ENCODE results near the gene JARID2.

DNA sequence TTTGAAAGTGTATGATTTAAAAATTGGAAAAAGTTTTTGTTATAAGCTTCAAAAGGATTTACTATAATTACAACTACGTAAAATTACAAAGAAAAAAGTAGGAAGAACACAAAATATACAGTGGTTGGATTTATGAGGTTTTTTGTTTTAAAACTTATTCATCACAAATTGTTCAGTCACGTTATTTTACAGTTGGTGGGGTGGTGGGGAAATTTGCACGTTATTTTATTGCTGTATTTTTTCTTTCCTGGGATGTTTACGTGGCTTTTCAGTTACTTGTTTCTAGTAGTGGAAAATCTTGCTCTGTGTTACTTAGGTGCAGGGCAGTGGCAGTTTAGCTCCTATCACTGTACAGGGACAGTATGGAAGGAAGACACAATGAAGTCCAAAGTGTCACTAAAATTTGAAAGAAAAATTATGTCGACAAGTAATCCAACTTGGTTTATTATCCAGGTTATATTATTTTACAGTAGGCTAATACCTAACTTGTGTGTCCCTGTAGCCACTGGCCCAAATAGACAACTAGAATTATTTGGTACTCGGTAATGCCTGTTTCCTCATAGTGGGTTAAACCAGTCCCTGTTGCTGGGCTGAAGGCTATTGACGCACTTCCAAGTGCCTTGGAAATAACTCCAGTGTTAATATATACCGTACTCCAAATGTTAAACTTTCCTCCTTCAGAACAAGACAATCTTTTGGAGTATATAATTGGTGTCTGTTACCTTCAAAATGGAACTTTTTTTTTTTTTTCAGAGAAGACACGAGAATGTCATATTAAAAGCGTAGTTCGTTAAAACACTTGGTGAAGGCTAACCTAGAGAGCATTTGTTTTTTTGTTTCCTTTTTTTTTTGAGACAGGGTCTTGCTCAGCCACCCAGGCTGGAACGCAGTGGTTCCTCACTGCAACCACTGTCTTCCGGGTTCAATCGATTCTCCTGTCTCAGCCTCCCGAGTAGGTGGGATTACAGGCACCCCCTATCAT lies 4.6 kb downstream of the JARID2 start:
- TF ChIP-seq, protein P1, sequence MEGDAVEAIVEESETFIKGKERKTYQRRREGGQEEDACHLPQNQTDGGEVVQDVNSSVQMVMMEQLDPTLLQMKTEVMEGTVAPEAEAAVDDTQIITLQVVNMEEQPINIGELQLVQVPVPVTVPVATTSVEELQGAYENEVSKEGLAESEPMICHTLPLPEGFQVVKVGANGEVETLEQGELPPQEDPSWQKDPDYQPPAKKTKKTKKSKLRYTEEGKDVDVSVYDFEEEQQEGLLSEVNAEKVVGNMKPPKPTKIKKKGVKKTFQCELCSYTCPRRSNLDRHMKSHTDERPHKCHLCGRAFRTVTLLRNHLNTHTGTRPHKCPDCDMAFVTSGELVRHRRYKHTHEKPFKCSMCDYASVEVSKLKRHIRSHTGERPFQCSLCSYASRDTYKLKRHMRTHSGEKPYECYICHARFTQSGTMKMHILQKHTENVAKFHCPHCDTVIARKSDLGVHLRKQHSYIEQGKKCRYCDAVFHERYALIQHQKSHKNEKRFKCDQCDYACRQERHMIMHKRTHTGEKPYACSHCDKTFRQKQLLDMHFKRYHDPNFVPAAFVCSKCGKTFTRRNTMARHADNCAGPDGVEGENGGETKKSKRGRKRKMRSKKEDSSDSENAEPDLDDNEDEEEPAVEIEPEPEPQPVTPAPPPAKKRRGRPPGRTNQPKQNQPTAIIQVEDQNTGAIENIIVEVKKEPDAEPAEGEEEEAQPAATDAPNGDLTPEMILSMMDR (IDR thresholded peaks at IDR 0.05), result no peak
- TF ChIP-seq POLR2A (IDR thresholded peaks at IDR 0.05), result no peak
